SU-DHL-6 (cell line): Measurements from ENCODE around the gene MCCC2.
"Not testable (repeated sequence)": the region's sequence is repeated elsewhere in the genome, so short reads cannot be mapped to it uniquely, and the experiment has no call there.

Experiments
- H2AFZ ChIP-seq: fragments of 200-600 bp; sonication (generic); 2 replicates; pipeline ENCODE4 v1.6.1; 2014; ENCODE audit warnings: low read depth, mild to moderate bottlenecking, moderate library complexity, mixed read lengths, antibody characterized with exemption, low read length; ENCODE audit not compliant: severe bottlenecking
- H3F3A ChIP-seq: fragments of 200-600 bp; shearing (Covaris generic); 2 replicates; pipeline ENCODE4 v1.6.0; 2016; ENCODE audit warnings: antibody characterized with exemption, mild to moderate bottlenecking; ENCODE audit not compliant: insufficient read depth
- H3K27ac ChIP-seq: fragments of 200-600 bp; sonication (generic); 2 replicates; pipeline ENCODE4 v1.5.1; 2016; ENCODE audit warnings: low read depth, mild to moderate bottlenecking, low read length, moderate library complexity, mixed read lengths
- H3K27me3 ChIP-seq: fragments of 200-600 bp; sonication (generic), shearing (Covaris generic); 2 replicates; pipeline ENCODE4 v1.6.0; 2014; ENCODE audit warnings: mild to moderate bottlenecking, low read length
- H3K36me3 ChIP-seq: fragments of 200-600 bp; sonication (generic); 2 replicates; pipeline ENCODE4 v1.6.1; 2014; ENCODE audit warnings: mild to moderate bottlenecking, low read length, mixed read lengths
- H3K4me2 ChIP-seq: fragments of 300-600, 200-600 bp; shearing (Covaris generic), sonication (generic); 2 replicates; pipeline ENCODE4 v1.6.0; 2014; ENCODE audit warnings: low read length, low read depth, mild to moderate bottlenecking; ENCODE audit not compliant: poor library complexity, severe bottlenecking
- H3K4me3 ChIP-seq: fragments of 200-600 bp; sonication (generic); 2 replicates; pipeline ENCODE4 v1.5.1; 2014; ENCODE audit warnings: antibody characterized with exemption, low read length, mild to moderate bottlenecking, mixed read lengths; ENCODE audit not compliant: insufficient read depth, poor library complexity, severe bottlenecking
- H3K79me2 ChIP-seq: fragments of 200-600 bp; sonication (generic); 2 replicates; pipeline ENCODE4 v1.6.1; 2014; ENCODE audit warnings: mild to moderate bottlenecking, low read length, moderate library complexity; ENCODE audit not compliant: insufficient read depth
- H3K9ac ChIP-seq: fragments of 200-600 bp; sonication (generic); 2 replicates; pipeline ENCODE4 v1.7.0; 2014; ENCODE audit warnings: mild to moderate bottlenecking, low read length
- H3K9me2 ChIP-seq: fragments of 200-600 bp; sonication (generic); replicated peaks from 2 replicates; pipeline ENCODE4 v1.6.1; 2014; ENCODE audit warnings: low read length; ENCODE audit not compliant: insufficient read depth
- H3K9me3 ChIP-seq: fragments of 200-600 bp; sonication (generic); 2 replicates; pipeline ENCODE4 v1.6.1; 2014; ENCODE audit warnings: low read length, mixed read lengths; ENCODE audit not compliant: insufficient read depth
- H4K20me1 ChIP-seq: fragments of 200-600 bp; sonication (generic); 2 replicates; pipeline ENCODE4 v1.6.1; 2014; ENCODE audit warnings: low read depth, mild to moderate bottlenecking, antibody characterized with exemption, low read length, moderate library complexity, mixed read lengths
- CTCF ChIP-seq: fragments of 200-600 bp; sonication (generic); IDR thresholded peaks from one replicate; pipeline ENCODE4 v1.5.1; 2017; ENCODE audit warnings: antibody characterized with exemption, mild to moderate bottlenecking, low read length, moderate library complexity; ENCODE audit not compliant: insufficient read depth, poor library complexity, severe bottlenecking
- EZH2phosphoT487 ChIP-seq: fragments of 200-600 bp; sonication (generic), shearing (Covaris generic); conservative IDR thresholded peaks from 2 replicates; pipeline ENCODE4 v1.6.1; 2018; ENCODE audit warnings: mild to moderate bottlenecking, antibody characterized with exemption, low read length, moderate library complexity, mixed read lengths

Gene MCCC2

GRCh38 chr5:71573591-71573990, 13.5 kb upstream of the MCCC2 start:
- no peaks in the 10 kb centered on the region for H3K36me3 ChIP-seq
- TF ChIP-seq EZH2phosphoT487 (no peak), CTCF (no peak)
- H3K27me3 ChIP-seq: no peaks in the 10 kb centered on the region
- no peaks in the 10 kb centered on the region for H3K9me3 ChIP-seq
- no peak overlapping the region for H3K4me3 ChIP-seq
- H3K4me2 ChIP-seq: no peak overlapping the region
- no peaks in the 10 kb centered on the region for H3K79me2 ChIP-seq
- no peaks in the 10 kb centered on the region for H3F3A ChIP-seq
- H3K9ac ChIP-seq: no peak overlapping the region
- no peak overlapping the region for H3K27ac ChIP-seq
- H4K20me1 ChIP-seq: no peaks in the 10 kb centered on the region
- H3K9me2 ChIP-seq: no peaks in the 10 kb centered on the region
- no peak overlapping the region for H2AFZ ChIP-seq

GRCh38 chr5:71575588-71575987, 11.6 kb upstream of the MCCC2 start:
- not testable (repeated sequence) for H3K27ac ChIP-seq, H3K36me3 ChIP-seq, H4K20me1 ChIP-seq, H3K9me3 ChIP-seq, H2AFZ ChIP-seq, H3K4me2 ChIP-seq, H3K79me2 ChIP-seq, H3K27me3 ChIP-seq, H3K9ac ChIP-seq, H3K4me3 ChIP-seq, H3F3A ChIP-seq, H3K9me2 ChIP-seq

- no peak overlapping the region for H3K4me3 ChIP-seq
Observed at GRCh38 chr5:71576241-71576640, 10.9 kb upstream of the MCCC2 start.

GRCh38 chr5:71577839-71578238, 9.3 kb upstream of the MCCC2 start:
- not testable (repeated sequence) for H3K27me3 ChIP-seq

More at GRCh38 chr5:71576241-71576640, 10.9 kb upstream of the MCCC2 start:
- Histone ChIP-seq H3K36me3 (no peaks in the 10 kb centered on the region), H3K4me2 (no peak overlapping the region), H3K9me3 (no peaks in the 10 kb centered on the region), H3K79me2 (no peaks in the 10 kb centered on the region), H3K9me2 (no peaks in the 10 kb centered on the region), H3F3A (no peaks in the 10 kb centered on the region), H3K27me3 (no peaks in the 10 kb centered on the region), H3K27ac (no peak overlapping the region), H3K9ac (no peak overlapping the region), H2AFZ (no peak overlapping the region), H4K20me1 (no peaks in the 10 kb centered on the region)
- no peak for TF ChIP-seq CTCF
- TF ChIP-seq EZH2phosphoT487: no peak

More at GRCh38 chr5:71577839-71578238, 9.3 kb upstream of the MCCC2 start:
- H3K79me2 ChIP-seq, H3F3A ChIP-seq, H3K4me3 ChIP-seq, H3K4me2 ChIP-seq, H4K20me1 ChIP-seq, H2AFZ ChIP-seq, H3K36me3 ChIP-seq, H3K9ac ChIP-seq, H3K9me3 ChIP-seq, H3K9me2 ChIP-seq, H3K27ac ChIP-seq: not testable (repeated sequence)
